ENCODE results near the gene PDLIM5. TPM values are rescaled to one million over a fixed set of nuclear protein-coding genes. Genes with fewer than 3 reads are reported as not detected.

The PDLIM5 gene
- total RNA-seq, 1 experiment from 2014 or later, result 158 TPM

- ChIA-PET POLR2A (interaction anchor here (0.7 to 1.8 kb wide), 3 partner anchors 10 to 76 kb away, joined by 4 to 5 read pairs (median 5); no protein-coding TSS in a partner anchor), CTCF (interaction anchor here (0.6 to 0.8 kb wide), 2 partner anchors 166 to 449 kb away, joined by 4 read pairs; no protein-coding TSS in a partner anchor)
- Mint-ChIP-seq H3K27me3 (ENCODE audit: insufficient read depth, unreplicated experiment) (no peaks in the 10 kb centered on the region), H3K36me3 (ENCODE audit: insufficient read depth, unreplicated experiment) (peaks cover 18% of the 10 kb centered on the region), H3K4me3 (ENCODE audit: unreplicated experiment) (no peak overlapping the region), H3K9me3 (ENCODE audit: unreplicated experiment) (no peaks in the 10 kb centered on the region), H3K4me1 (ENCODE audit: insufficient read depth, unreplicated experiment) (peaks cover 6% of the 10 kb centered on the region), H3K27ac (ENCODE audit: low read depth, unreplicated experiment) (no peak overlapping the region)
- DNase-seq (ENCODE audit: unreplicated experiment), result no peak
- TF ChIP-seq CTCF (IDR thresholded peaks at IDR 0.05; ENCODE audit: unreplicated experiment), result no peak
- intact Hi-C loops (cut with micrococcal nuclease), result no loop called here
- BruUV-seq (replicated peaks), result no TSS peak
Observed at GRCh38 chr4:94571715-94572114, 120.0 kb downstream of the PDLIM5 start.

GRCh38 chr4:94574050-94574449 is 122.3 kb downstream of the PDLIM5 start:
- intact Hi-C loops (cut with micrococcal nuclease), result no loop called here
- no peaks in the 10 kb centered on the region for H3K27me3 Mint-ChIP-seq (ENCODE audit: insufficient read depth, unreplicated experiment)
- no peak for DNase-seq (ENCODE audit: unreplicated experiment)
- BruUV-seq (replicated peaks), result no TSS peak
- no peak overlapping the region for H3K4me3 Mint-ChIP-seq (ENCODE audit: unreplicated experiment)
- CTCF ChIA-PET, result interaction anchor here (0.5 to 2.0 kb wide), 2 partner anchors 92 to 167 kb away, joined by 3 to 9 read pairs; no protein-coding TSS in a partner anchor
- no peaks in the 10 kb centered on the region for H3K4me1 Mint-ChIP-seq (ENCODE audit: insufficient read depth, unreplicated experiment)
- peaks cover 18% of the 10 kb centered on the region for H3K36me3 Mint-ChIP-seq (ENCODE audit: insufficient read depth, unreplicated experiment)
- no peaks in the 10 kb centered on the region for H3K9me3 Mint-ChIP-seq (ENCODE audit: unreplicated experiment)
- H3K27ac Mint-ChIP-seq (ENCODE audit: low read depth, unreplicated experiment), result no peak overlapping the region
- POLR2A ChIA-PET, result interaction anchor here (0.6 to 1.2 kb wide), 3 partner anchors 11 to 122 kb away, joined by 3 to 4 read pairs (median 4); no protein-coding TSS in a partner anchor
- no peak for TF ChIP-seq CTCF (IDR thresholded peaks at IDR 0.05; ENCODE audit: unreplicated experiment)

- ChIA-PET CTCF (interaction anchor here (0.5 to 2.0 kb wide), 3 partner anchors 54 to 168 kb away, joined by 3 to 9 read pairs (median 7); no protein-coding TSS in a partner anchor), POLR2A (interaction anchor here (1.1 to 1.2 kb wide), 2 partner anchors 12 to 122 kb away, joined by 3 to 4 read pairs; no protein-coding TSS in a partner anchor)
- peaks cover 18% of the 10 kb centered on the region for H3K36me3 Mint-ChIP-seq (ENCODE audit: insufficient read depth, unreplicated experiment)
- H3K27ac Mint-ChIP-seq (ENCODE audit: low read depth, unreplicated experiment), result no peak overlapping the region
- intact Hi-C loops (cut with micrococcal nuclease), result no loop called here
- TF ChIP-seq CTCF (IDR thresholded peaks at IDR 0.05; ENCODE audit: unreplicated experiment), result no peak
- no peak for DNase-seq (ENCODE audit: unreplicated experiment)
- no peaks in the 10 kb centered on the region for H3K27me3 Mint-ChIP-seq (ENCODE audit: insufficient read depth, unreplicated experiment)
- no TSS peak for BruUV-seq (replicated peaks)
- no peak overlapping the region for H3K4me3 Mint-ChIP-seq (ENCODE audit: unreplicated experiment)
- H3K9me3 Mint-ChIP-seq (ENCODE audit: unreplicated experiment), result no peaks in the 10 kb centered on the region
- no peaks in the 10 kb centered on the region for H3K4me1 Mint-ChIP-seq (ENCODE audit: insufficient read depth, unreplicated experiment)
Observed at GRCh38 chr4:94574616-94575015, 122.9 kb downstream of the PDLIM5 start.

- Mint-ChIP-seq H3K27me3 (ENCODE audit: insufficient read depth, unreplicated experiment) (no peaks in the 10 kb centered on the region), H3K36me3 (ENCODE audit: insufficient read depth, unreplicated experiment) (peaks cover 18% of the 10 kb centered on the region), H3K27ac (ENCODE audit: low read depth, unreplicated experiment) (no peak overlapping the region), H3K4me3 (ENCODE audit: unreplicated experiment) (no peak overlapping the region), H3K4me1 (ENCODE audit: insufficient read depth, unreplicated experiment) (no peaks in the 10 kb centered on the region), H3K9me3 (ENCODE audit: unreplicated experiment) (no peaks in the 10 kb centered on the region)
- no TSS peak for BruUV-seq (replicated peaks)
- ChIA-PET POLR2A (interaction anchor here (0.7 kb wide), 2 partner anchors 122 to 165 kb away, joined by 4 read pairs; no protein-coding TSS in a partner anchor), CTCF (interaction anchor here (0.6 kb wide), 1 partner anchor 126 kb away, joined by 4 read pairs; no protein-coding TSS in a partner anchor)
- intact Hi-C loops (cut with micrococcal nuclease), result no loop called here
- no peak for DNase-seq (ENCODE audit: unreplicated experiment)
- TF ChIP-seq CTCF (IDR thresholded peaks at IDR 0.05; ENCODE audit: unreplicated experiment), result no peak
Observed at GRCh38 chr4:94575652-94576051, 123.9 kb downstream of the PDLIM5 start.

All from MCF 10A (cell line).